Renal cortex interstitium (tissue), 11 donors: ENCODE results near the gene TIGD1. TPM values are rescaled to one million over a fixed set of nuclear protein-coding genes. Genes with fewer than 3 reads are reported as not detected.
"Not testable (repeated sequence)": the region's sequence is repeated elsewhere in the genome, so short reads cannot be mapped to it uniquely, and the experiment has no call there.

ENCODE experiments used
- DNase-seq, 11 donors: peaks; one replicate each; pipeline ENCODE4 v3.0.0-alpha.2; 2013; ENCODE audit warnings: low read depth in 9 of 11, low spot score in 4 of 11; ENCODE audit errors: extremely low read depth in 1 of 11
- polyA plus RNA-seq, 3 donors: library from polyadenylated mRNA; unstranded; fragments of 120-200 nt; gene quantifications; one replicate each; pipeline ENCODE4 v1.2.1, GENCODE V29; 2013; ENCODE audit not compliant: insufficient read length in 3 of 3

Gene TIGD1
- polyA plus RNA-seq, 3 donors = 11.9 to 15.2 (median 14.3) TPM

- no peak for DNase-seq
Measured at GRCh38 chr2:232574674-232575403, 24.5 kb upstream of the TIGD1 start.

- no peak for DNase-seq
Measured at GRCh38 chr2:232573771-232574435, 23.5 kb upstream of the TIGD1 start.

- no peak for DNase-seq
Measured at GRCh38 chr2:232573042-232573441, 22.7 kb upstream of the TIGD1 start.

- no peak for DNase-seq
Measured at GRCh38 chr2:232571026-232571474, 20.7 kb upstream of the TIGD1 start.

GRCh38 chr2:232570481-232570880 is 20.1 kb upstream of the TIGD1 start:
- DNase-seq = not testable (repeated sequence)

- DNase-seq = no peak
Measured at GRCh38 chr2:232569541-232569940, 19.2 kb upstream of the TIGD1 start.

GRCh38 chr2:232568161-232568560 is 17.8 kb upstream of the TIGD1 start:
- DNase-seq = no peak

- DNase-seq = no peak
Measured at GRCh38 chr2:232567721-232568120, 17.4 kb upstream of the TIGD1 start.

- no peak for DNase-seq
Measured at GRCh38 chr2:232563580-232563979, 13.2 kb upstream of the TIGD1 start.

- no peak for DNase-seq
Measured at GRCh38 chr2:232562515-232563151, 12.3 kb upstream of the TIGD1 start.

GRCh38 chr2:232556426-232556825 is 6.1 kb upstream of the TIGD1 start:
- DNase-seq = no peak

GRCh38 chr2:232551776-232552175 is 1.4 kb upstream of the TIGD1 start:
- DNase-seq = no peak

GRCh38 chr2:232551250-232551638 is 887 bp upstream of the TIGD1 start:
- DNase-seq = no peak

GRCh38 chr2:232549655-232550353 is 553 bp downstream of the TIGD1 start:
- no peak for DNase-seq

GRCh38 chr2:232547991-232548390 is 2.4 kb downstream of the TIGD1 start:
- no peak for DNase-seq

- DNase-seq = no peak
Measured at GRCh38 chr2:232545511-232546375, 4.6 kb downstream of the TIGD1 start.

- DNase-seq = no peak
Measured at GRCh38 chr2:232544674-232545073, 5.7 kb downstream of the TIGD1 start.

GRCh38 chr2:232543928-232544631 is 6.3 kb downstream of the TIGD1 start:
- no peak for DNase-seq
